MM.1S (cell line): Measurements from ENCODE around the gene INTS7.

ENCODE experiments used
- EZH2phosphoT487 ChIP-seq: fragments of 300-600 bp; sonication (generic); IDR thresholded peaks from 2 replicates; pipeline ENCODE4 v1.6.1; 2018; ENCODE audit warnings: antibody characterized with exemption, low read length
- TF ChIP-seq, protein P1 (sequence below): fragments of 300-600 bp; sonication (generic); IDR thresholded peaks from 2 replicates; pipeline ENCODE4 v1.5.1; 2016; ENCODE audit warnings: antibody characterized with exemption, low read length, mixed read lengths

DNA sequence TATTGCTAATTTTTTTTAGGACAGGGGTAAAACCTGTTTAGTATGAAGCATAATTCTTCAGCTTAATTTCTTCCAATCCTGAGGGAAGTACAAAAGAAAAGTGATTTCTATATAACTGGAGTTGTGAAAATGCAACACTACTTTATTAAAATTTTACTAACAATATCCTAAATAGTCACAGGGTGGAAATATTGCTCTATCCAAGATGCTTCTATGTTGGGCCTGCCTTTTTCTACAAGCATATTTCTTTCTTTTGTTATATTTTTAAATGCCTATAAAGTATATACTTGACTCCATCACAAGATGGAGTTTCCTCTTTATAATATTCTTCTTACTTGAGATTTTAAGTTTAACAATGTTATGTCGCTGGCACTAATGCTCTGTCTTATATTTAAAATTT is 38.1 kb upstream of the INTS7 start:
- TF ChIP-seq, protein P1, sequence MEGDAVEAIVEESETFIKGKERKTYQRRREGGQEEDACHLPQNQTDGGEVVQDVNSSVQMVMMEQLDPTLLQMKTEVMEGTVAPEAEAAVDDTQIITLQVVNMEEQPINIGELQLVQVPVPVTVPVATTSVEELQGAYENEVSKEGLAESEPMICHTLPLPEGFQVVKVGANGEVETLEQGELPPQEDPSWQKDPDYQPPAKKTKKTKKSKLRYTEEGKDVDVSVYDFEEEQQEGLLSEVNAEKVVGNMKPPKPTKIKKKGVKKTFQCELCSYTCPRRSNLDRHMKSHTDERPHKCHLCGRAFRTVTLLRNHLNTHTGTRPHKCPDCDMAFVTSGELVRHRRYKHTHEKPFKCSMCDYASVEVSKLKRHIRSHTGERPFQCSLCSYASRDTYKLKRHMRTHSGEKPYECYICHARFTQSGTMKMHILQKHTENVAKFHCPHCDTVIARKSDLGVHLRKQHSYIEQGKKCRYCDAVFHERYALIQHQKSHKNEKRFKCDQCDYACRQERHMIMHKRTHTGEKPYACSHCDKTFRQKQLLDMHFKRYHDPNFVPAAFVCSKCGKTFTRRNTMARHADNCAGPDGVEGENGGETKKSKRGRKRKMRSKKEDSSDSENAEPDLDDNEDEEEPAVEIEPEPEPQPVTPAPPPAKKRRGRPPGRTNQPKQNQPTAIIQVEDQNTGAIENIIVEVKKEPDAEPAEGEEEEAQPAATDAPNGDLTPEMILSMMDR: no peak
- TF ChIP-seq EZH2phosphoT487: no peak
